ENCODE results near the gene SMAD3. TPM values are rescaled to one million over a fixed set of nuclear protein-coding genes. Genes with fewer than 3 reads are reported as not detected.

Gene SMAD3
- total RNA-seq, 1 experiment from 2014 or later, result 54.8 TPM

DNA sequence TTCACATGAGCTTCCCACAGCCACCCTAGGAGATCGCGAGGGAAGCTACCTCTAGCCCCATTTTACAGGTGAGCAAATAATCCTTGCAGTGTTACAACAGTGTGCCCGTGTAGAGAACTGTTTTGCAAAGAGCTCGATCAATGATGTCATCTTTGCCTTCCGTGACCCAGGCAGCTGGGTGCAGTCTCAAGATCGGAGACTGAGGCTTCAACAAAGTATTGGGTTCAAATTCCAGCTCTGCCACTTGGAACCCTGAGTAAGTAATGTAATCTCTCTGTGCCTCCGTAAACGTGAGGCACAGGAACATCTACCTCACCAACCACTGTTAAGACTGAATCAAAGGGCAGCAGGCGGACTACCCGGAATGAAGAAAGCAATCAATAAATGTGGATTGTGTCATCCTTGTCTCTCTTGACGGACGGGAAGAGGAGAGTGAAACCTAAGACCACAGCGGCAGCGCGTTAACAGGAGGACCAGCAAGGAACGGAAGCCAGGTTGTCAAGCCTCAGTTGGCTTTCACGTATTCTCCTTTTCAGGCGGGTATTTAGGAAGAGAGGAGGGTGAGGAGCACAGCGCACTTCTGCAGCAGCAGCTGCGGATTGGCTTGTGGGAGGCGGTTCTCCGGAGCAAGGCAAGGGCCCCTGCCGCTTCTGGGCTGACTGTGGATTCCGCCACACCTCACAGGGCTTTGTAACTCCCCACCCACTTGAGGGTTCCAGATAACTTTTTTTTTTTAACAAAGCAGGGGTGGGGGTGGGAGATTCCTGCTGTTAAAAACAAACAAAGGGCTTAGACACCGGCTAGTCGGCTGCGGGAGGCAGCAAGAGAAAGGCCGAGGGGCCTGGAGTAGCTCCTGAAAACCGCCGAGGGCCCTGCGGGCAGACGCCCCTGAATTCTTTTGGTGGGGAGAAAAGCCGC is 1.5 kb upstream of the SMAD3 start:
- peak; percentile 87 to 92 for DNase-seq
- peak overlapping the region; percentile 68 for H3K27ac Mint-ChIP-seq (ENCODE audit: unreplicated experiment)

GRCh38 chr15:67064607-67065530 is 533 bp upstream of the SMAD3 start:
- Histone ChIP-seq H3K4me3 (ENCODE audit: low read depth, low read length) (peak overlapping the region; percentile 89), H3K9me3 (no peaks in the 10 kb centered on the region), H3K36me3 (ENCODE audit: control insufficient read depth, insufficient read depth, low read length) (peaks cover 1% of the 10 kb centered on the region; the same call in 1 of the 2 replicates), H3K27me3 (replicated peaks; ENCODE audit: control insufficient read depth, insufficient read depth, low read length) (no peaks in the 10 kb centered on the region), H3K4me1 (peaks cover 47% of the 10 kb centered on the region)
- ChIA-PET CTCF (interaction anchor here (0.7 to 2.3 kb wide), 4 partner anchors 15 to 118 kb away, joined by 3 to 9 read pairs (median 5); no protein-coding TSS in a partner anchor), POLR2A (interaction anchor here (0.6 to 1.8 kb wide), 9 partner anchors 15 to 1472 kb away, joined by 3 to 13 read pairs (median 4); no protein-coding TSS in a partner anchor)
- Mint-ChIP-seq H3K4me1 (ENCODE audit: low read depth, unreplicated experiment) (peaks cover 35% of the 10 kb centered on the region), H3K27ac (ENCODE audit: unreplicated experiment) (peak overlapping the region; percentile 68), H3K36me3 (ENCODE audit: insufficient read depth, unreplicated experiment) (peaks cover 19% of the 10 kb centered on the region), H3K27me3 (ENCODE audit: insufficient read depth, unreplicated experiment) (no peaks in the 10 kb centered on the region), H3K9me3 (ENCODE audit: unreplicated experiment) (no peaks in the 10 kb centered on the region), H3K4me3 (ENCODE audit: unreplicated experiment) (peak overlapping the region; percentile 96)
- BruUV-seq (replicated peaks), result TSS peak; percentile 77
- peak in 1 of 2 experiments; percentile 17 for TF ChIP-seq CTCF (IDR thresholded peaks at IDR 0.05; ENCODE audit: insufficient read depth in 1 of 2, low read depth in 1 of 2, low read length in 1 of 2, severe bottlenecking in 1 of 2, unreplicated experiment in 1 of 2)
- intact Hi-C loops (cut with micrococcal nuclease; ENCODE audit: unreplicated experiment), result loop anchor here (1.0 to 5.0 kb wide), 5 partner anchors 82 to 237 kb away; no protein-coding TSS in a partner anchor
- peak in 1 of 2 experiments; percentile 76 for DNase-seq

More for the DNA sequence above, 1.5 kb upstream of the SMAD3 start:
- ChIA-PET POLR2A (interaction anchor here (0.6 to 1.8 kb wide), 6 partner anchors 14 to 1473 kb away, joined by 3 to 13 read pairs (median 6); no protein-coding TSS in a partner anchor), CTCF (interaction anchor here (0.7 to 2.3 kb wide), 3 partner anchors 14 to 117 kb away, joined by 3 to 9 read pairs (median 7); no protein-coding TSS in a partner anchor)
- intact Hi-C loops (cut with micrococcal nuclease; ENCODE audit: unreplicated experiment), result loop anchor here (1.0 to 5.0 kb wide), 4 partner anchors 83 to 238 kb away; no protein-coding TSS in a partner anchor
- no peaks in the 10 kb centered on the region for H3K36me3 ChIP-seq (ENCODE audit: control insufficient read depth, insufficient read depth, low read length)
- peaks cover 13% of the 10 kb centered on the region for H3K36me3 Mint-ChIP-seq (ENCODE audit: insufficient read depth, unreplicated experiment)
- H3K4me3 ChIP-seq (ENCODE audit: low read depth, low read length), result peak overlapping the region; percentile 89
- no peaks in the 10 kb centered on the region for H3K27me3 Mint-ChIP-seq (ENCODE audit: insufficient read depth, unreplicated experiment)
- no peak for TF ChIP-seq CTCF (IDR thresholded peaks at IDR 0.05; ENCODE audit: insufficient read depth in 1 of 2, low read depth in 1 of 2, low read length in 1 of 2, severe bottlenecking in 1 of 2, unreplicated experiment in 1 of 2)
- peaks cover 42% of the 10 kb centered on the region for H3K4me1 Mint-ChIP-seq (ENCODE audit: low read depth, unreplicated experiment)
- H3K4me1 ChIP-seq, result peaks cover 47% of the 10 kb centered on the region
- no peaks in the 10 kb centered on the region for H3K27me3 ChIP-seq (replicated peaks; ENCODE audit: control insufficient read depth, insufficient read depth, low read length)
- peak overlapping the region; percentile 96 for H3K4me3 Mint-ChIP-seq (ENCODE audit: unreplicated experiment)
- no peaks in the 10 kb centered on the region for H3K9me3 ChIP-seq
- TSS peak; percentile 88 for BruUV-seq (replicated peaks)
- no peaks in the 10 kb centered on the region for H3K9me3 Mint-ChIP-seq (ENCODE audit: unreplicated experiment)
